OCI-LY3 (cell line): ENCODE data around the gene NUP153.

ENCODE experiments used
- EZH2phosphoT487 ChIP-seq: fragments of 200-600 bp; shearing (Covaris generic); IDR thresholded peaks from 2 replicates; pipeline ENCODE4 v1.6.1; 2018; ENCODE audit warnings: antibody characterized with exemption, mixed run types, low read depth
- TF ChIP-seq, protein P1 (sequence below): fragments of 200-600, 300-600 bp; sonication (generic); IDR thresholded peaks from 2 replicates; pipeline ENCODE4 v1.5.1; 2014; ENCODE audit warnings: antibody characterized with exemption, low read length, low read depth

DNA sequence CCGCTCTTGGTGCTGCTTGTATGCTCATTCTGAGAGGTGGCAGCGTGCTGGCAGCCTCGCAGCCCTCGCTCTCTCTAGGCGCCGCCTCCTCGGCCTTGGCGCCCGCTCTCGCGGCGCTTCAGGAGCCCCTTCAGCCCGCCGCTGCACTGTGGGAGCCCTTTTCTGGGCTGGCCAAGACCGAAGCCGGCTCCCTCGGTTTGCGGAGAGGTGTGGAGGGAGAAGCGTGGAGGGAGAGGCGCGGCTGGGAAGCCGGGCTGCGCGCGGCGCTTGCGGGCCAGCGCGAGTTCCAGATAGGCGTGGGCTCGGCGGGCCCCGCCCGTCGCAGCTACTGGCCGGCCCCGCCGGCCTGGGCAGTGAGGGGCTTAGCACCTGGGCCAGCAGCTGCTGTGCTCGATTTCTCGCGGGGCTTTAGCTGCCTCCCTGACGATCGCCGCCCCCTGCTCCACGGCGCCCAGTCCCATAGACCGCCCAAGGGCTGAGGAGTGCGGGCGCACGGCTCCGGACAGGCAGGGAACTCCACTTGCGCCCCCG, 126.1 kb downstream of the NUP153 start:
- TF ChIP-seq, protein P1, sequence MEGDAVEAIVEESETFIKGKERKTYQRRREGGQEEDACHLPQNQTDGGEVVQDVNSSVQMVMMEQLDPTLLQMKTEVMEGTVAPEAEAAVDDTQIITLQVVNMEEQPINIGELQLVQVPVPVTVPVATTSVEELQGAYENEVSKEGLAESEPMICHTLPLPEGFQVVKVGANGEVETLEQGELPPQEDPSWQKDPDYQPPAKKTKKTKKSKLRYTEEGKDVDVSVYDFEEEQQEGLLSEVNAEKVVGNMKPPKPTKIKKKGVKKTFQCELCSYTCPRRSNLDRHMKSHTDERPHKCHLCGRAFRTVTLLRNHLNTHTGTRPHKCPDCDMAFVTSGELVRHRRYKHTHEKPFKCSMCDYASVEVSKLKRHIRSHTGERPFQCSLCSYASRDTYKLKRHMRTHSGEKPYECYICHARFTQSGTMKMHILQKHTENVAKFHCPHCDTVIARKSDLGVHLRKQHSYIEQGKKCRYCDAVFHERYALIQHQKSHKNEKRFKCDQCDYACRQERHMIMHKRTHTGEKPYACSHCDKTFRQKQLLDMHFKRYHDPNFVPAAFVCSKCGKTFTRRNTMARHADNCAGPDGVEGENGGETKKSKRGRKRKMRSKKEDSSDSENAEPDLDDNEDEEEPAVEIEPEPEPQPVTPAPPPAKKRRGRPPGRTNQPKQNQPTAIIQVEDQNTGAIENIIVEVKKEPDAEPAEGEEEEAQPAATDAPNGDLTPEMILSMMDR, result no peak
- TF ChIP-seq EZH2phosphoT487, result no peak
